Neural progenitor cell (in vitro differentiated cells): ENCODE measurements around the gene SULT1A1. TPM values are rescaled to one million over a fixed set of nuclear protein-coding genes. Genes with fewer than 3 reads are reported as not detected.

ENCODE experiments used
- DNase-seq: peaks from one replicate; pipeline ENCODE4 v3.0.0-alpha.2; 2016; ENCODE audit warnings: low spot score
- H2AFZ ChIP-seq: fragments of 200-600 bp; sonication (generic); replicated peaks from 2 replicates; pipeline ENCODE4 v1.6.1; 2016; ENCODE audit warnings: antibody characterized with exemption
- H3F3A ChIP-seq: fragments of 200-600 bp; sonication (generic); 2 replicates; pipeline ENCODE4 v1.6.1; 2016; ENCODE audit warnings: antibody characterized with exemption, low read depth
- H3K27ac ChIP-seq: fragments of 200-600 bp; sonication (generic); 2 replicates; pipeline ENCODE4 v1.5.1; 2016; ENCODE audit warnings: mild to moderate bottlenecking
- H3K27me3 ChIP-seq: fragments of 200-600 bp; sonication (generic); 2 replicates; pipeline ENCODE4 v1.6.1; 2016; ENCODE audit warnings: mild to moderate bottlenecking, moderate library complexity
- H3K36me3 ChIP-seq: fragments of 200-600 bp; sonication (generic); 2 replicates; pipeline ENCODE4 v1.5.1; 2016
- H3K4me1 ChIP-seq: fragments of 200-600 bp; sonication (generic); 2 replicates; pipeline ENCODE4 v1.6.1; 2016; ENCODE audit warnings: mixed run types
- H3K4me2 ChIP-seq: fragments of 200-600 bp; sonication (generic); 2 replicates; pipeline ENCODE4 v1.6.1; 2016
- H3K4me3 ChIP-seq: fragments of 200-600 bp; sonication (generic); 2 replicates; pipeline ENCODE4 v1.5.1; 2016
- H3K79me2 ChIP-seq: fragments of 200-600 bp; sonication (generic); 2 replicates; pipeline ENCODE4 v1.6.1; 2016; ENCODE audit warnings: low read depth
- H3K9ac ChIP-seq: fragments of 200-600 bp; sonication (generic); 2 replicates; pipeline ENCODE4 v1.6.1; 2016
- H3K9me3 ChIP-seq: fragments of 200-600 bp; sonication (generic); 2 replicates; pipeline ENCODE4 v1.5.1; 2016; ENCODE audit warnings: low read depth
- H4K20me1 ChIP-seq: fragments of 200-600 bp; sonication (generic); 2 replicates; pipeline ENCODE4 v1.6.1; 2016; ENCODE audit warnings: low read depth
- H3K27ac Mint-ChIP-seq: 3 replicates; pipeline ENCODE4 v1.8.0; 2021; ENCODE audit warnings: mixed read lengths
- H3K27me3 Mint-ChIP-seq: 2 replicates; pipeline ENCODE4 v1.8.0; 2022; ENCODE audit warnings: low read depth, mild to moderate bottlenecking, inconsistent platforms, moderate library complexity, mixed read lengths; ENCODE audit not compliant: insufficient read depth
- H3K36me3 Mint-ChIP-seq: 3 replicates; pipeline ENCODE4 v1.8.0; 2021; ENCODE audit warnings: mixed read lengths
- H3K4me1 Mint-ChIP-seq: 3 replicates; pipeline ENCODE4 v1.8.0; 2021; ENCODE audit warnings: mixed read lengths
- H3K4me3 Mint-ChIP-seq: 3 replicates; pipeline ENCODE4 v1.8.0; 2021; ENCODE audit warnings: mild to moderate bottlenecking, moderate library complexity, mixed read lengths
- H3K9me3 Mint-ChIP-seq: 3 replicates; pipeline ENCODE4 v1.8.0; 2020; ENCODE audit warnings: mixed read lengths
- CTCF ChIP-seq: fragments of 200-600 bp; sonication (generic); IDR thresholded peaks from 2 replicates; pipeline ENCODE4 v1.5.1; 2017; ENCODE audit warnings: antibody characterized with exemption, mild to moderate bottlenecking
- EZH2 ChIP-seq: fragments of 200-600 bp; sonication (generic); IDR thresholded peaks from 2 replicates; pipeline ENCODE4 v1.6.1; 2017; ENCODE audit warnings: antibody characterized with exemption, mild to moderate bottlenecking, moderate library complexity
- EZH2phosphoT487 ChIP-seq: fragments of 200-600 bp; sonication (generic); IDR thresholded peaks from 2 replicates; pipeline ENCODE4 v1.6.1; 2017; ENCODE audit warnings: antibody characterized with exemption
- total RNA-seq: library from RNA; depleted of rRNA; stranded (reverse); fragments of >200 nt; gene quantifications from 2 replicates; pipeline ENCODE4 v1.2.3, GENCODE V29; 2015; ENCODE audit warnings: low replicate concordance

Gene SULT1A1
- total RNA-seq, 1 donor from 2014 or later = 4.2 TPM

- no peak overlapping the region for H3K27ac ChIP-seq
- H3K27me3 ChIP-seq = no peaks in the 10 kb centered on the region
- H3K27me3 Mint-ChIP-seq = peaks cover 9% of the 10 kb centered on the region
- H3K4me3 Mint-ChIP-seq = no peak overlapping the region
- no peaks in the 10 kb centered on the region for H3K79me2 ChIP-seq
- TF ChIP-seq EZH2phosphoT487 (no peak), CTCF (no peak), EZH2 (no peak)
- H3K9ac ChIP-seq = no peak overlapping the region
- no peaks in the 10 kb centered on the region for H3K9me3 ChIP-seq
- H3K4me1 ChIP-seq = peaks cover 22% of the 10 kb centered on the region
- peaks cover 8% of the 10 kb centered on the region for H3K36me3 Mint-ChIP-seq
- H3K36me3 ChIP-seq = no peaks in the 10 kb centered on the region
- no peak overlapping the region for H3K4me3 ChIP-seq
- no peak for DNase-seq
- peak overlapping the region; percentile 48 for H3K4me2 ChIP-seq
- H4K20me1 ChIP-seq = peaks cover 15% of the 10 kb centered on the region
- H3K9me3 Mint-ChIP-seq = no peaks in the 10 kb centered on the region
- no peaks in the 10 kb centered on the region for H3F3A ChIP-seq
- H3K4me1 Mint-ChIP-seq = peaks cover 31% of the 10 kb centered on the region
- peak overlapping the region; percentile 15 for H3K27ac Mint-ChIP-seq
- H2AFZ ChIP-seq = no peak overlapping the region
These were observed 35.8 kb downstream of the SULT1A1 start for GRCh38 chr16:28573738-28574718.

- Mint-ChIP-seq H3K4me3 (no peak overlapping the region), H3K9me3 (no peaks in the 10 kb centered on the region), H3K4me1 (peaks cover 31% of the 10 kb centered on the region), H3K27ac (peak overlapping the region; percentile 83), H3K27me3 (peaks cover 9% of the 10 kb centered on the region), H3K36me3 (peaks cover 7% of the 10 kb centered on the region)
- DNase-seq = peak; percentile 63
- Histone ChIP-seq H3K4me1 (peaks cover 22% of the 10 kb centered on the region), H3K36me3 (no peaks in the 10 kb centered on the region), H3K4me3 (no peak overlapping the region), H3K9ac (no peak overlapping the region), H3K27me3 (no peaks in the 10 kb centered on the region), H4K20me1 (peaks cover 11% of the 10 kb centered on the region), H3K9me3 (no peaks in the 10 kb centered on the region), H3F3A (no peaks in the 10 kb centered on the region), H3K27ac (peak overlapping the region; percentile 33), H2AFZ (no peak overlapping the region), H3K79me2 (no peaks in the 10 kb centered on the region), H3K4me2 (peak overlapping the region; percentile 48)
- no peak for TF ChIP-seq EZH2phosphoT487
- TF ChIP-seq EZH2 = no peak
- TF ChIP-seq CTCF = no peak
These were observed 36.9 kb downstream of the SULT1A1 start for GRCh38 chr16:28572696-28573510.

GRCh38 chr16:28569968-28570752, 39.7 kb downstream of the SULT1A1 start:
- no peak for DNase-seq
- Mint-ChIP-seq H3K4me3 (no peak overlapping the region), H3K27ac (no peak overlapping the region), H3K9me3 (peaks cover 9% of the 10 kb centered on the region), H3K4me1 (peaks cover 31% of the 10 kb centered on the region), H3K27me3 (peaks cover 9% of the 10 kb centered on the region), H3K36me3 (peaks cover 20% of the 10 kb centered on the region)
- Histone ChIP-seq H3K4me2 (no peak overlapping the region), H3K79me2 (peaks cover 9% of the 10 kb centered on the region), H2AFZ (no peak overlapping the region), H3K27ac (no peak overlapping the region), H3K4me1 (peaks cover 22% of the 10 kb centered on the region), H4K20me1 (peaks cover 11% of the 10 kb centered on the region), H3K9ac (no peak overlapping the region), H3K9me3 (peaks cover 8% of the 10 kb centered on the region), H3F3A (no peaks in the 10 kb centered on the region), H3K27me3 (no peaks in the 10 kb centered on the region), H3K4me3 (no peak overlapping the region), H3K36me3 (peaks cover 6% of the 10 kb centered on the region)
- TF ChIP-seq CTCF (no peak), EZH2phosphoT487 (no peak), EZH2 (no peak)
